GM18951 (cell line): Measurements from ENCODE around the gene L2HGDH.

Experiments
- POLR2A ChIP-seq: IDR thresholded peaks from 4 replicates; pipeline ENCODE4 v1.6.1; 2011; ENCODE audit warnings: mild to moderate bottlenecking; ENCODE audit not compliant: insufficient read length, insufficient read depth; ENCODE audit errors: extremely low read depth
- in situ Hi-C: fragments of 300-500 bp; cut with MboI; formaldehyde crosslinking; loops from one replicate; pipeline ENCODE4 v1.12.0; 2022; ENCODE audit warnings: low sequenced_read_pairs, mixed read lengths, inconsistent platforms; ENCODE audit not compliant: unreplicated experiment

The L2HGDH gene

GRCh38 chr14:50301914-50302313, 10.1 kb downstream of the L2HGDH start:
- in situ Hi-C loops, result no loop called here

GRCh38 chr14:50299585-50299984, 12.4 kb downstream of the L2HGDH start:
- no peak for TF ChIP-seq POLR2A
- in situ Hi-C loops, result no loop called here

More at GRCh38 chr14:50301914-50302313, 10.1 kb downstream of the L2HGDH start:
- TF ChIP-seq POLR2A, result no peak

DNA sequence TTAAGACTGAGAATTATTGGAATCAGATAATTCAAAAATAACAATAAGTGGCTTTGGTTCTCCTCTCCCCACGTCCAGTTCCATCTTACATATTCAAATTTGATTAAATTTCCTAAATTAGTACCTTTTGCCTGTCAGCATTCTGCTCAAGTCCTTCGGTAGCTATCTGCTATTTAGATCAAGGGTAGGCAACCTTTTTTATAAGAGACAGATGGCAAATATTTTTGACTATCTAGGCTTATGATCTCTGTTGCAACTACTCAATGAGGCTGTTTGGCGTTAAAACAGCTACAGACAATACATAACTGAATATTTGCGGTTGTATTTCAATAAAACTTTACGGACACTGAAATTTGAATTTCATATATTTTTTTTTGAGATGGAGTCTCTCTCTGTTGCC, 21.7 kb downstream of the L2HGDH start:
- in situ Hi-C loops, result no loop called here

DNA sequence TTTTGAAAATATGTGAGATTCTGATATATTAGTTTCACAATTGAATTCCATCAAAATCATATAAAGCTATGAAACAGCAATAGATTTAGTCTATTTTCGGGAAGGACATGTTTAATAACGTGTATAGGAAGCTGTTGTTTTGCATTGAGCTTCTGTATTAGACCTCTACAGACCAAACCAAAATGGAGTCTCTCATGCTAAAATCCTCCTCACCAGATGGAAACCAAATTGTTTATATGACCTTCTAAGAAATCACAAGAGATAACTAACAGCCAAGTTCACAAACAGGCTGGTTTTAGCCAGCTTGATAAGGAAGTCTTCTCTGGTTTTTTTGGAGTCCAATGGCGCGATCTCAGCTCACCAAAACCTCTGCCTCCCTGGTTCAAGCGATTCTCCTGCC, 23.9 kb downstream of the L2HGDH start:
- TF ChIP-seq POLR2A, result no peak
- in situ Hi-C loops, result no loop called here

More for the DNA sequence above, 21.7 kb downstream of the L2HGDH start:
- TF ChIP-seq POLR2A, result no peak

GRCh38 chr14:50285861-50286260, 26.2 kb downstream of the L2HGDH start:
- TF ChIP-seq POLR2A, result no peak
- in situ Hi-C loops, result no loop called here

DNA sequence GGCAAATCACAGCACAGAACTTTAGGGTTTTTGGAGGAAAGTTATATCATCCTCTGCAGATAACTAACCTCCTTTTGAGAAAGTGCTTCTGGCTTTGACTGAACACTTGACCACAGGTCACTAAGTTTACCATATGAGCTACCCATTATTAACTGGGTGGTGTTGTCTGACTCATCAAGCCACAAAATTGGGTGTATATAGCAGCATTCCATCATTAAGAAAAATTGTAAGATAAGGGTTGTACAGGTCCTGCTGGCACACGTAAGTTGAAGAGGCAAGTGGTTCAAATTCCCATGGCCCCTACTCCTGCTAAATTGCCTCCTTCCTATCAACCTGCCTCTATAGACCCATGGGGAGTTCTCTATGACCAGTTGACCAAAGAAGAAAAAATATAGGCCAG, 39.5 kb downstream of the L2HGDH start:
- in situ Hi-C loops, result no loop called here
- no peak for TF ChIP-seq POLR2A

- in situ Hi-C loops, result no loop called here
- TF ChIP-seq POLR2A, result no peak
These were observed 41.1 kb downstream of the L2HGDH start for GRCh38 chr14:50270932-50271331.

GRCh38 chr14:50265029-50265428, 47.0 kb downstream of the L2HGDH start:
- no peak for TF ChIP-seq POLR2A
- in situ Hi-C loops, result no loop called here

- TF ChIP-seq POLR2A, result no peak
- in situ Hi-C loops, result no loop called here
These were observed 48.7 kb downstream of the L2HGDH start for GRCh38 chr14:50263321-50263720.

DNA sequence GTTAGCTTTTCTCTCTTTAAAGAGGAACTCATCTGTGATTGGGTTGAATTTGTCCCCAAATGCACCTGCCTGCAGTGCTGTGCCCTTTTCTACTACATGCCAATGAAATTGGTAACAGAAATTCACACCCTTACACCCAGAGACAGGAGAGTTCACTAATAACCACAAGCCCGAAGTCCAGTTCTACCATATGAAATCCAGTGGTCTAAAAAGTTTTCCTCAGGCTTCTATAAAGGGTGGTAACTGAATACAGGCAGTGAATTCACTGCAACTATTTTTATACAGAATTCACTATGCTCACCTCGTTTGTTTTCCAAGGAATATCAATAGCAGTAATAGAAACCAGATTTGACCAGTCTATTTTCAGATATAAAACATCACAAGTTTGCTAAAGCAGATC, 49.2 kb downstream of the L2HGDH start:
- in situ Hi-C loops, result no loop called here
- TF ChIP-seq POLR2A, result no peak

GRCh38 chr14:50260511-50260910, 51.5 kb downstream of the L2HGDH start:
- no peak for TF ChIP-seq POLR2A
- in situ Hi-C loops, result no loop called here

DNA sequence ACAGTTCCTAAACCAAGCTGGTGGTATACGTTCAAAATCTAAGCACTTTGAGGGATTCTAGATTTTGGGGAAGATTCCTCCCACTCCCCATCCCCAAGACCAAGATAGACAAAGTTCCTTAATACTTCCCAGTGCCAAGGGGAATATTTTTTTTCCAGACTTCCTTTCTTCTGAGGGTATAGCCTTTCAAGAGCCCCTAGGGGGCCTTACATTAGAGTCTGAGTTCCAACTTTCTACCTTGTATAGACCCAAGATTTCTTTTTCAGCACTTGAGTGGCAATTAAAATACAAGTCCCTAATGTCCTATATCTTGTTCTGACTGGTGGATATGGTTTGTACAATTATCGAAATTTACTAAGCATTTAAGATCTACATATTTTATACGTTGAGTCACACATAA, 52.0 kb downstream of the L2HGDH start:
- in situ Hi-C loops, result no loop called here
- TF ChIP-seq POLR2A, result no peak

- in situ Hi-C loops, result no loop called here
- no peak for TF ChIP-seq POLR2A
These were observed 54.3 kb downstream of the L2HGDH start for GRCh38 chr14:50257732-50258131.

DNA sequence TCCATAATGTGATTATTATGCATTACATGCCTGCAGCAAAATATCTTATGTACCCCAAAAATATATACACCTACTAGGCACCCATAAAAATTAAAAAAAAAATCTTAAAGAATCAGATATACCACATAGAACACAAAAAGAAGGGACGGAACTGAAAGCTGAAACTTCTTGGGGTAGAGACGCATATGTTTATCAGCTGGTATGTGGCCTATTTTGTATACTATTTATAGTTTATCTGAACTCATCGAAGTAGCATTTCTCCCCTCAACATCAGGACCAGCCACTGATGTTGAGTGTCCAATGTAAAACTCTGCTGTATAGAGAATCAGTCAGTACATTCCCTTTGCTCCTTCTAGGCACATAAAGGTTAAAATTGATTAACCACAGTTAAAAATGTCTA, 57.8 kb downstream of the L2HGDH start:
- TF ChIP-seq POLR2A, result no peak
- in situ Hi-C loops, result no loop called here

- in situ Hi-C loops, result no loop called here
- TF ChIP-seq POLR2A, result no peak
These were observed 62.8 kb downstream of the L2HGDH start for GRCh38 chr14:50249136-50249775.

- TF ChIP-seq POLR2A, result no peak
- in situ Hi-C loops, result no loop called here
These were observed 64.8 kb downstream of the L2HGDH start for GRCh38 chr14:50247245-50247644.
